Thoracic aorta (tissue), 2 donors: Measurements from ENCODE around the gene VAPB. TPM values are rescaled to one million over a fixed set of nuclear protein-coding genes. Genes with fewer than 3 reads are reported as not detected.

Source experiments
- ATAC-seq: fragments of 150-250 bp; one replicate; pipeline ENCODE4 v1.8.0; 2017; ENCODE audit warnings: low read depth; ENCODE audit not compliant: insufficient number of reproducible peaks, low FRiP score
- DNase-seq: peaks from one replicate; pipeline ENCODE4 v3.0.0-alpha.2; 2020; ENCODE audit warnings: low spot score
- H3K27ac ChIP-seq, 2 donors: fragments of 200-600 bp; sonication (generic); 1 replicate in 1 of 2; 2 replicates in 1 of 2; pipeline ENCODE4 v1.5.1; 2016; ENCODE audit warnings: mild to moderate bottlenecking in 2 of 2, moderate library complexity in 2 of 2
- H3K27me3 ChIP-seq: fragments of 200-600 bp; sonication (generic); replicated peaks from 2 replicates; pipeline ENCODE4 v1.6.0; 2016; ENCODE audit warnings: mild to moderate bottlenecking; ENCODE audit not compliant: insufficient read depth
- H3K36me3 ChIP-seq: fragments of 200-600 bp; sonication (generic); one replicate; pipeline ENCODE4 v1.5.1; 2016
- H3K4me1 ChIP-seq, 2 donors: fragments of 200-600 bp; sonication (generic); 1 replicate in 1 of 2; 2 replicates in 1 of 2; pipeline versions ENCODE4 v1.5.1 to v1.6.0; 2016; ENCODE audit warnings: low read depth in 2 of 2, mild to moderate bottlenecking in 1 of 2; ENCODE audit not compliant: control insufficient read depth in 1 of 2
- H3K4me3 ChIP-seq: fragments of 200-600 bp; sonication (generic); 2 replicates; pipeline ENCODE4 v1.5.1; 2016; ENCODE audit warnings: mild to moderate bottlenecking
- H3K9me3 ChIP-seq: fragments of 200-600 bp; sonication (generic); 2 replicates; pipeline ENCODE4 v1.5.1; 2016
- CTCF ChIP-seq: fragments of 200-600 bp; sonication (generic); IDR thresholded peaks from one replicate; pipeline ENCODE4 v1.5.1; 2019; ENCODE audit warnings: antibody characterized with exemption
- total RNA-seq, 2 donors: library from RNA; depleted of rRNA; stranded (reverse); fragments of >200 nt; gene quantifications; one replicate each; pipeline versions ENCODE4 v1.1.0 to v1.2.3, GENCODE V29; 2016

The VAPB gene
- total RNA-seq, 2 donors from 2014 or later = 21.5 to 32.8 TPM

GRCh38 chr20:58344741-58345140 lies 44.3 kb upstream of the VAPB start:
- no peak for ATAC-seq
- Histone ChIP-seq H3K4me1 (peaks cover 0 to 5% of the 10 kb centered on the region in 2 donors), H3K27ac (no peak overlapping the region), H3K4me3 (no peak overlapping the region), H3K27me3 (no peaks in the 10 kb centered on the region), H3K9me3 (no peaks in the 10 kb centered on the region), H3K36me3 (peaks cover 17% of the 10 kb centered on the region)
- no peak for TF ChIP-seq CTCF
- no peak for DNase-seq

- H3K4me3 ChIP-seq = no peak overlapping the region
- DNase-seq (no peak), ATAC-seq (no peak)
- peaks cover 18% of the 10 kb centered on the region for H3K36me3 ChIP-seq
- no peak for TF ChIP-seq CTCF
- no peaks in the 10 kb centered on the region for H3K27me3 ChIP-seq
- H3K4me1 ChIP-seq = no peaks in the 10 kb centered on the region
- H3K27ac ChIP-seq = no peak overlapping the region
- H3K9me3 ChIP-seq = no peaks in the 10 kb centered on the region
These were observed 39.5 kb upstream of the VAPB start for GRCh38 chr20:58349570-58349969.

GRCh38 chr20:58352468-58352867 lies 36.6 kb upstream of the VAPB start:
- peaks cover 6% of the 10 kb centered on the region for H3K36me3 ChIP-seq
- no peaks in the 10 kb centered on the region for H3K27me3 ChIP-seq
- H3K9me3 ChIP-seq = no peaks in the 10 kb centered on the region
- no peaks in the 10 kb centered on the region for H3K4me1 ChIP-seq
- DNase-seq (no peak), ATAC-seq (no peak)
- no peak overlapping the region for H3K27ac ChIP-seq
- no peak for TF ChIP-seq CTCF
- H3K4me3 ChIP-seq = no peak overlapping the region

- ATAC-seq (no peak), DNase-seq (no peak)
- Histone ChIP-seq H3K27me3 (no peaks in the 10 kb centered on the region), H3K4me1 (no peaks in the 10 kb centered on the region), H3K36me3 (peaks cover 22% of the 10 kb centered on the region), H3K4me3 (no peak overlapping the region), H3K9me3 (no peaks in the 10 kb centered on the region), H3K27ac (no peak overlapping the region)
- no peak for TF ChIP-seq CTCF
These were observed 29.6 kb upstream of the VAPB start for GRCh38 chr20:58359441-58359840.

- Histone ChIP-seq H3K9me3 (no peaks in the 10 kb centered on the region), H3K36me3 (peaks cover 16% of the 10 kb centered on the region), H3K27me3 (no peaks in the 10 kb centered on the region), H3K4me3 (no peak overlapping the region), H3K4me1 (no peaks in the 10 kb centered on the region), H3K27ac (no peak overlapping the region)
- DNase-seq = no peak
- TF ChIP-seq CTCF = no peak
- ATAC-seq = no peak
These were observed 28.1 kb upstream of the VAPB start for GRCh38 chr20:58360936-58361335.
